GM21723 (cell line): Measurements from ENCODE around the gene CCDC12.

Experiments
- ATAC-seq: cut with Tn5 transposase; IDR thresholded peaks from one replicate; pipeline ENCODE4 v1.9.1; 2021; ENCODE audit warnings: mild to moderate bottlenecking, moderate library complexity; ENCODE audit not compliant: unreplicated experiment

CCDC12 gene

GRCh38 chr3:46908986-46909534 is 67.5 kb downstream of the CCDC12 start:
- ATAC-seq = peak; percentile 19

GRCh38 chr3:46908294-46908985 is 68.1 kb downstream of the CCDC12 start:
- no peak for ATAC-seq

GRCh38 chr3:46907960-46908293 is 68.6 kb downstream of the CCDC12 start:
- ATAC-seq = no peak

- ATAC-seq = no peak
Measured at GRCh38 chr3:46907271-46907670, 69.3 kb downstream of the CCDC12 start.

GRCh38 chr3:46906471-46907058 is 70.0 kb downstream of the CCDC12 start:
- no peak for ATAC-seq

GRCh38 chr3:46905661-46906451 is 70.7 kb downstream of the CCDC12 start:
- no peak for ATAC-seq

- no peak for ATAC-seq
Measured at GRCh38 chr3:46905213-46905560, 71.4 kb downstream of the CCDC12 start.

- ATAC-seq = no peak
Measured at GRCh38 chr3:46904303-46905212, 72.0 kb downstream of the CCDC12 start.

- ATAC-seq = no peak
Measured at GRCh38 chr3:46903341-46904302, 72.9 kb downstream of the CCDC12 start.

- no peak for ATAC-seq
Measured at GRCh38 chr3:46902188-46902631, 74.3 kb downstream of the CCDC12 start.

GRCh38 chr3:46901591-46902187 is 74.9 kb downstream of the CCDC12 start:
- ATAC-seq = no peak

- ATAC-seq = no peak
Measured at GRCh38 chr3:46901061-46901460, 75.5 kb downstream of the CCDC12 start.

GRCh38 chr3:46900356-46900755 is 76.2 kb downstream of the CCDC12 start:
- no peak for ATAC-seq

- no peak for ATAC-seq
Measured at GRCh38 chr3:46900007-46900292, 76.6 kb downstream of the CCDC12 start.

- no peak for ATAC-seq
Measured at GRCh38 chr3:46899151-46900006, 77.2 kb downstream of the CCDC12 start.

GRCh38 chr3:46898321-46899150 is 78.0 kb downstream of the CCDC12 start:
- no peak for ATAC-seq

- no peak for ATAC-seq
Measured at GRCh38 chr3:46897829-46898320, 78.7 kb downstream of the CCDC12 start.
